ENCODE measurements around the gene TNS3. TPM values are rescaled to one million over a fixed set of nuclear protein-coding genes. Genes with fewer than 3 reads are reported as not detected.

TNS3 gene
- total RNA-seq, 2 donors from 2014 or later: 64.8 to 69.3 TPM

GRCh38 chr7:47502240-47502877, 79.6 kb downstream of the TNS3 start:
- intact Hi-C loops (cut with DNase I): no loop called here
- DNase-seq (ENCODE audit: low spot score): no peak

- no peak for DNase-seq (ENCODE audit: low spot score)
- intact Hi-C loops (cut with DNase I): no loop called here
These were observed 80.5 kb downstream of the TNS3 start for GRCh38 chr7:47501406-47501805.

GRCh38 chr7:47500103-47500563, 81.8 kb downstream of the TNS3 start:
- intact Hi-C loops (cut with DNase I): no loop called here
- no peak for DNase-seq (ENCODE audit: low spot score)

- intact Hi-C loops (cut with DNase I): no loop called here
- no peak for DNase-seq (ENCODE audit: low spot score)
These were observed 83.5 kb downstream of the TNS3 start for GRCh38 chr7:47498229-47499056.

- no peak for DNase-seq (ENCODE audit: low spot score)
- intact Hi-C loops (cut with DNase I): no loop called here
These were observed 84.4 kb downstream of the TNS3 start for GRCh38 chr7:47497367-47498096.

GRCh38 chr7:47496666-47497065, 85.2 kb downstream of the TNS3 start:
- intact Hi-C loops (cut with DNase I): no loop called here
- DNase-seq (ENCODE audit: low spot score): no peak

- intact Hi-C loops (cut with DNase I): no loop called here
- no peak for DNase-seq (ENCODE audit: low spot score)
These were observed 85.8 kb downstream of the TNS3 start for GRCh38 chr7:47496056-47496665.

GRCh38 chr7:47493976-47494911, 87.7 kb downstream of the TNS3 start:
- DNase-seq (ENCODE audit: low spot score): no peak
- intact Hi-C loops (cut with DNase I): no loop called here

GRCh38 chr7:47492716-47493325, 89.1 kb downstream of the TNS3 start:
- peak; percentile 35 for DNase-seq (ENCODE audit: low spot score)
- intact Hi-C loops (cut with DNase I): no loop called here

- peak; percentile 73 for DNase-seq (ENCODE audit: low spot score)
- intact Hi-C loops (cut with DNase I): loop anchor here in 1 of 2 donors (1.0 kb wide), 1 partner anchor 23 kb away; no protein-coding TSS in a partner anchor
These were observed 91.2 kb downstream of the TNS3 start for GRCh38 chr7:47490501-47491265.

GRCh38 chr7:47489624-47490023, 92.3 kb downstream of the TNS3 start:
- intact Hi-C loops (cut with DNase I): no loop called here
- DNase-seq (ENCODE audit: low spot score): peak; percentile 72

GRCh38 chr7:47488969-47489342, 93.0 kb downstream of the TNS3 start:
- peak; percentile 62 for DNase-seq (ENCODE audit: low spot score)

GRCh38 chr7:47488201-47488968, 93.5 kb downstream of the TNS3 start:
- peak; percentile 32 for DNase-seq (ENCODE audit: low spot score)
- intact Hi-C loops (cut with DNase I): no loop called here

More at GRCh38 chr7:47488969-47489342, 93.0 kb downstream of the TNS3 start:
- intact Hi-C loops (cut with DNase I): no loop called here

- intact Hi-C loops (cut with DNase I): no loop called here
- no peak for DNase-seq (ENCODE audit: low spot score)
These were observed 96.1 kb downstream of the TNS3 start for GRCh38 chr7:47485640-47486435.

- intact Hi-C loops (cut with DNase I): no loop called here
These were observed 96.8 kb downstream of the TNS3 start for GRCh38 chr7:47484923-47485639.

More at GRCh38 chr7:47484923-47485639, 96.8 kb downstream of the TNS3 start:
- no peak for DNase-seq (ENCODE audit: low spot score)
